SK-MEL-5 (cell line): ENCODE measurements around the gene RAP1GAP. TPM values are rescaled to one million over a fixed set of nuclear protein-coding genes. Genes with fewer than 3 reads are reported as not detected.

Experiments used
- DNase-seq: peaks from one replicate; pipeline ENCODE4 v3.0.0-alpha.2; 2016; ENCODE audit warnings: low read depth, low spot score
- in situ Hi-C: cut with HindIII; loops from 2 replicates; pipeline ENCODE4 v1.10.0; 2016; ENCODE audit warnings: low sequenced_read_pairs, high pct_unique_total_duplicates, low pct_unique_long_range_greater_than_20kb
- total RNA-seq: library from RNA; depleted of rRNA; stranded (reverse); fragments of >200 nt; shearing (Covaris generic); gene quantifications from 2 replicates; pipeline ENCODE4 v1.2.3, GENCODE V29; 2014

The RAP1GAP gene
- total RNA-seq, 1 experiment from 2014 or later = 0.95 TPM

DNA sequence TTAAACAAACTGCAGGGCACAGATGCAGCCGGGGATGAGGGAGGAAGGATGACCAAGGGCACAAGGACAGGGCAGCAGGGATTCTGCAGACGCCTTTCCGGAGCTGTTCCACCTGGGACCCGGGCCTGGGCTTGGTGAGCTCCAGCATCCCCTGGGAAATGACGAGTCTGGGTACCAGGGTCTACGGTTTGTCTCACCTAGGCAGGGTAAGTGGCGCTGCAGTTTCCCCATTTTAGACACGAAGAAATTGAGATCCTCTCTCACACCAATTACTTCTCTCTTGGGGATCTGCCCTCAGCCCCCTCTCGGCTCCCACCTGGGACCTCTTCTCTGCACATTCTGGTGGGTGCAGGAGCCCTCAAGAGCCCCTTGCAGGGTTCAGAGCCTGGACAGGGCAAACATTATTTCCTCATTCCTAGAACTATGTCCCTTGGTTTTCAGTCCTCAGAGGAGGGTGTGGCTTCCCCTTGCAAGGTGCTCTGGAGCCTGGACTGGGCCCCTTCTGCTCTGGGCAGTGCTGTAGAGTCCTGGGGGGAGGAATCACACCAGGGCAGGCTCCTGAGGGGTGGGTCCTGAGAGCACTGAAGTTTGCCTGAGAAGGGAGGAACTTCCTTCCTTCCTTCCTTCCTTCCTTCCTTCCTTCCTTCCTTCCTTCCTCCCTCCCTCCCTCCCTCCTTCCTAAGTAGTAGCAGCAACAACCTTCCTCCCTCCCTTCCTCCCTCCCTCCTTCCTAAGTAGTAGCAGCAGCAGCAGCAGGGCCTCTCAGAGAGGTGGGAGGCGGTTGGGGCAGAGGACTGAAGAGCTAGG, 16.0 kb downstream of the RAP1GAP start:
- in situ Hi-C loops = no loop called here
- no peak for DNase-seq

GRCh38 chr1:21652101-21652936, 16.8 kb downstream of the RAP1GAP start:
- in situ Hi-C loops = no loop called here

GRCh38 chr1:21651214-21652042, 17.7 kb downstream of the RAP1GAP start:
- in situ Hi-C loops = no loop called here
- DNase-seq = no peak

More at GRCh38 chr1:21652101-21652936, 16.8 kb downstream of the RAP1GAP start:
- DNase-seq = no peak

- DNase-seq = no peak
- in situ Hi-C loops = no loop called here
These were observed 18.8 kb downstream of the RAP1GAP start for GRCh38 chr1:21650400-21650799.

GRCh38 chr1:21649315-21649714, 19.8 kb downstream of the RAP1GAP start:
- no peak for DNase-seq
- in situ Hi-C loops = no loop called here

- in situ Hi-C loops = no loop called here
- no peak for DNase-seq
These were observed 20.4 kb downstream of the RAP1GAP start for GRCh38 chr1:21648791-21649190.

- in situ Hi-C loops = no loop called here
- no peak for DNase-seq
These were observed 20.8 kb downstream of the RAP1GAP start for GRCh38 chr1:21648352-21648730.

DNA sequence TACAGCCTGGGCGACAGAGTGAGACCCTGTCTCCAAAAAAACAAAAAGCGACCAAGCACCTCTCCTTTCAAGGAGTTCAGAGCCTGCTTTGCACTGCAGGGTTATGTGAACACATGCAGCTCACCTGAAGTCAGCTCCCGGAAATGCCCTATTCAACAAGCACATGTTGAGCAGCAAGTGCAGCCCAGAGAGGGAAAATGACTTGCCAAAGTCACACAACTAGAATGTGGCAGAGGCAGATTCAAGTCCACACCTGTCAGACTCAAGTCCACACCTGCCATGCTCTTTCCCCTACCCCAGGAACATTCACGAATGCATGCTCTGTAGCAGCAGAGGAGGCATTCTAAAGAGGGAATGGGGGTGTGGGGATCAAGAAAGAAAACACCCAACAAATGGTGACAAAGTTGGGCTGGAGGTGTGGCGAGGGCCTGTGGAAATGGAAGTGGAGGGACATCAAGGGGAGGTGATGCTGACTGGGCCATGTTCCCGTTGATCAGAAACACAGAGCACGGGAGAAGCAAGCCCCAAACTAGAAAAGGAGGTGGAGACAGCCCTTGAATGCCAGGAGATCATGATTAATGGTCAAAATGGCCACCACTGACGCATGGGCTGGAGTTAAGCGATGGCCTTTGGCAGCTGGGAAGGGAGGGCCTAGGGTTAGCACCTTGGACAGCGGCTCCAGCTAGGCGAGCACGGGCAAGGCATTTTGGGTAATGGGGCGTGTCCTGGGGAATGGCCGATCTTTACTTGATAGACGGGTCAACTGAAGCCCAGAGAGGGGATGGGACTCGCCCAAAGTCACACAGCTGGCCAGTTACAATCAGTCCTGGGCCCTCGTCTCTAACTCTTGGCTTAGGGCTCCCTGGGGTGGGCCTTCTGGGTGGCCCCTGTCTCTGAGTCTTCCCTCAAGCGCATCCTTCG, 21.5 kb downstream of the RAP1GAP start:
- DNase-seq = peak; percentile 76
- in situ Hi-C loops = no loop called here

- no peak for DNase-seq
- in situ Hi-C loops = no loop called here
These were observed 23.6 kb downstream of the RAP1GAP start for GRCh38 chr1:21645550-21645949.

DNA sequence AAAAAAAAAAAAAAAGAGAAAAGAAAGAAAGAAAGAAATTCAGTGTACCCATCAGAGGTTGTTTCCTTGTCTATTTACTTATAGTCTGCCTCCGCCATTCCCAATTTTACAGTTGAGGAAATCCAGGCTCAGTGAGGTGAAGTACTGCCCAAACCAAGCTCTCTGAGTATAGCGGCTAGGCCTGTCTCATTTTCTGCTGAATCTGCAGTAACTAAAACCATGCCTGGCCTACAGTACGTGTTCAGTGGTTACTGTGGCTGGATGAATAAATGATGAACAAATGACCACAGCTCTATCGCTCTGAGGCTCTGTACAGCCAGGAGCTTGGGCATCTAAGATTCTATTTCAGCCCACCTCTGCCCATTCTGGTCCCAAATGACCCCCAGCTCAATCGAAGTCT, 24.3 kb downstream of the RAP1GAP start:
- DNase-seq = no peak
- in situ Hi-C loops = no loop called here

GRCh38 chr1:21644348-21644747, 24.8 kb downstream of the RAP1GAP start:
- in situ Hi-C loops = no loop called here
- DNase-seq = no peak

- no peak for DNase-seq
- in situ Hi-C loops = no loop called here
These were observed 25.5 kb downstream of the RAP1GAP start for GRCh38 chr1:21643624-21644023.

- DNase-seq = no peak
- in situ Hi-C loops = no loop called here
These were observed 27.0 kb downstream of the RAP1GAP start for GRCh38 chr1:21641967-21642739.

DNA sequence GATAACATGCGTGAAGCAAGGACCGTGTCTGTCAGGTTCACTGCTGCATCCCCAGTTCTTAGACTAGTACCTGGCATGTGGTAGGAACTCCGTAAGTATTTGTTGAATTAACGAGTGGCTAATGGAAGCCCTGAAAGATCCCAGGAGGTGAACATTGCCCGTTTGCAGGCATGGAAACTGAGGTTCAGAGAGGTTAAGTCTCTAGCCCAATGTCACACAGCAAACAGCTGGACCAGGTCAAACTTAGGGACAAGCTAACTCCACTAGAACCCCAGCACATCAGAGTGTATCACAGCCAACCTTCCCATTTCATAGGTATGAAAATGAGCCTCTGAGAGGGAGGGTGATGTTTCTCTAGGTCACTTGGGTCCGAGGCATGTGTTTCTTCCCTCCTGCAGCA, 27.6 kb downstream of the RAP1GAP start:
- DNase-seq = no peak
- in situ Hi-C loops = no loop called here

DNA sequence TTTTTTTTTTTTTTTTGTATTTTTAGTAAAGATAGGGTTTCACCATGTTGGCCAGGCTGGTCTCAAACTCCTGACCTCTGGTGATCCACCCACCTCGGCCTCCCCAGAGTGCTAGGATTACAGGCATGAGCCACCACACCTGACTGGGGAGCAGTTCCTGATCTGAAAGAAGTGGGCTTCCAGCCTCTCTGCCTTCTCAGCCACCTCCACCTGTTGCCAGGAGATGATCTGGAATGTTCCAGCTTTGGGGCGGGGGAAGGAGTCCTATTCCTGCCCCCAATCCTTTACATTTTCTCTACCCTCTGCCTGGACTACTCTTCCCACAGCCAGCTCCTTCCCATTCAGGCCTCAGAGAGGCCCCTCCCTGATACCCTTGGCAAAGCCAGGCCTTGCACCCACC, 28.1 kb downstream of the RAP1GAP start:
- DNase-seq = no peak
- in situ Hi-C loops = no loop called here

GRCh38 chr1:21640653-21641052, 28.5 kb downstream of the RAP1GAP start:
- in situ Hi-C loops = no loop called here

More at GRCh38 chr1:21640653-21641052, 28.5 kb downstream of the RAP1GAP start:
- DNase-seq = no peak
